Measurements from ENCODE around the gene NCK1. TPM values are rescaled to one million over a fixed set of nuclear protein-coding genes. Genes with fewer than 3 reads are reported as not detected.

NCK1 gene
- total and polyA plus RNA-seq, 10 donors: 12.5 to 54.7 (median 46.0) TPM

GRCh38 chr3:136995652-136996051 is 133.6 kb downstream of the NCK1 start:
- Histone ChIP-seq H3K9me3 (no peaks in the 10 kb centered on the region), H3K27me3 (replicated peaks in 1 of 7) (no peaks in the 10 kb centered on the region), H3K36me3 (no peaks in the 10 kb centered on the region), H3K4me1 (peaks cover 0 to 16% (median 4%) of the 10 kb centered on the region in 6 donors), H3K27ac (peak overlapping the region in 7 of 8 donors; percentile 71 to 81 (median 77)), H3K4me3 (no peak overlapping the region)
- intact Hi-C loops (cut with DNase I; ENCODE audit: low total_unique reads): no loop called here
- TF ChIP-seq POLR2A (IDR thresholded peaks at IDR 0.05) (no peak), POLR2AphosphoS5 (IDR thresholded peaks at IDR 0.05) (no peak), CTCF (IDR thresholded peaks at IDR 0.05 in 8 of 11, conservative IDR thresholded peaks at IDR 0.05 in 3 of 11) (no peak)
- 40 to 88% (median 72%) methylated on average over 1 of the region's 1 CpG for WGBS, 5 donors
- no peak for DNase-seq

Other genes with a start within 250 kb of the NCK1 start
- 10 to 100 TPM; 40.0 to 61.6 (median 51.9) TPM for gene STAG1, start 109.8 kb upstream of the NCK1 start, total RNA-seq
- gene STAG1, start 109.8 kb upstream of the NCK1 start, polyA plus RNA-seq: 1 to 10 TPM; 7.2 to 9.2 (median 8.5) TPM
- 1 to 10 TPM; 2.8 to 7.7 (median 4.1) TPM for gene SLC35G2, start 43.1 kb upstream of the NCK1 start, total RNA-seq
- gene SLC35G2, start 43.1 kb upstream of the NCK1 start, polyA plus RNA-seq: 1 to 10 TPM; 1.1 to 2.1 (median 1.6) TPM
- 1 to 10 TPM in 2 of 7 donors, under 1 TPM in 5; 0.33 to 3.1 (median 0.67) TPM for gene IL20RB, start 95.8 kb downstream of the NCK1 start, total RNA-seq
- 1 to 10 TPM in 1 of 3 donors, under 1 TPM in 2; 0.85 to 1.7 (median 0.96) TPM for gene IL20RB, start 95.8 kb downstream of the NCK1 start, polyA plus RNA-seq

All from spleen (tissue), 11 donors.